Cardiac muscle cell (in vitro differentiated cells and primary cell): ENCODE measurements around the gene CCDC157. TPM values are rescaled to one million over a fixed set of nuclear protein-coding genes. Genes with fewer than 3 reads are reported as not detected.

Experiments used
- DNase-seq, 2 donors: peaks; one replicate each; pipeline versions ENCODE4 v3.0.0 to v3.0.0-alpha.2; 2010 to 2017; ENCODE audit warnings: low read depth in 1 of 2, low spot score in 1 of 2
- H3K27ac ChIP-seq: fragments of 200-600 bp; sonication (generic); 2 replicates; pipeline ENCODE4 v1.5.1; 2016
- H3K27me3 ChIP-seq: fragments of 200-600 bp; sonication (generic); 2 replicates; pipeline ENCODE4 v1.6.0; 2016; ENCODE audit warnings: control low read depth
- H3K36me3 ChIP-seq: fragments of 200-600 bp; sonication (generic); 2 replicates; pipeline ENCODE4 v1.5.1; 2016; ENCODE audit warnings: control low read depth
- H3K4me1 ChIP-seq: fragments of 200-600 bp; sonication (generic); 2 replicates; pipeline ENCODE4 v1.8.1; 2017; ENCODE audit warnings: low read depth, mild to moderate bottlenecking, mixed run types
- H3K4me3 ChIP-seq: fragments of 200-600 bp; sonication (generic); 2 replicates; pipeline ENCODE4 v1.5.1; 2016; ENCODE audit warnings: mild to moderate bottlenecking
- H3K9me3 ChIP-seq: fragments of 200-600 bp; sonication (generic); 2 replicates; pipeline ENCODE4 v1.5.1; 2017; ENCODE audit warnings: low read depth, mild to moderate bottlenecking, control low read depth
- CTCF ChIP-seq: IDR thresholded peaks from 2 replicates; pipeline ENCODE4 v1.5.1; 2012; ENCODE audit warnings: low read depth, mild to moderate bottlenecking, low read length
- polyA plus RNA-seq: library from polyadenylated mRNA; unstranded; fragments of >200 nt; fragmentation: Nextera tagmentation; extraction: Ambion mirVana; gene quantifications from 2 replicates; pipeline ENCODE4 v1.2.1, GENCODE V29; 2016
- total RNA-seq: library from RNA; depleted of rRNA; stranded (reverse); fragments of >200 nt; gene quantifications from 2 replicates; pipeline ENCODE4 v1.2.3, GENCODE V29; 2016

Gene CCDC157
- total RNA-seq (8.7 and 12.9 TPM in 2 replicates), polyA plus RNA-seq (5.0 and 7.1 TPM in 2 replicates)

GRCh38 chr22:30356449-30357235 lies at the start of gene CCDC157, which contains the start of gene SF3A1:
TSS of gene CCDC157 (plus strand) at chr22:30357007. CDS start at chr22:30366001, 8,994 bp downstream.
TSS of gene SF3A1 (minus strand) at chr22:30356894. CDS start at chr22:30356792, 102 bp downstream.
- TF ChIP-seq CTCF, result no peak
- peak within 1 kb of the TSS; percentile 98 for H3K27ac ChIP-seq
- peak; percentile 92 to 96 for DNase-seq
- peaks cover 3% of the 10 kb centered on the region for H3K4me1 ChIP-seq
- peaks cover 8% of the 10 kb centered on the region for H3K36me3 ChIP-seq
- H3K9me3 ChIP-seq, result no peaks in the 10 kb centered on the region
- H3K27me3 ChIP-seq, result no peaks in the 10 kb centered on the region
- peak within 1 kb of the TSS; percentile 70 for H3K4me3 ChIP-seq

GRCh38 chr22:30307041-30307574 lies 49.7 kb upstream of the CCDC157 start:
- TF ChIP-seq CTCF, result no peak

GRCh38 chr22:30308093-30308492 lies 48.7 kb upstream of the CCDC157 start:
- TF ChIP-seq CTCF, result no peak
- peaks cover 7% of the 10 kb centered on the region for H3K4me1 ChIP-seq
- no peaks in the 10 kb centered on the region for H3K36me3 ChIP-seq
- no peak overlapping the region for H3K4me3 ChIP-seq
- no peak for DNase-seq
- H3K9me3 ChIP-seq, result no peaks in the 10 kb centered on the region
- H3K27me3 ChIP-seq, result no peaks in the 10 kb centered on the region
- H3K27ac ChIP-seq, result no peak overlapping the region

More at GRCh38 chr22:30307041-30307574, 49.7 kb upstream of the CCDC157 start:
- no peak overlapping the region for H3K27ac ChIP-seq
- peaks cover 7% of the 10 kb centered on the region for H3K4me1 ChIP-seq
- H3K9me3 ChIP-seq, result no peaks in the 10 kb centered on the region
- no peaks in the 10 kb centered on the region for H3K27me3 ChIP-seq
- H3K4me3 ChIP-seq, result no peak overlapping the region
- H3K36me3 ChIP-seq, result no peaks in the 10 kb centered on the region
- no peak for DNase-seq

GRCh38 chr22:30308518-30309230 lies 48.1 kb upstream of the CCDC157 start:
- H3K4me3 ChIP-seq, result no peak overlapping the region
- H3K9me3 ChIP-seq, result no peaks in the 10 kb centered on the region
- no peaks in the 10 kb centered on the region for H3K36me3 ChIP-seq
- no peak for DNase-seq
- peaks cover 7% of the 10 kb centered on the region for H3K4me1 ChIP-seq
- no peak overlapping the region for H3K27ac ChIP-seq
- H3K27me3 ChIP-seq, result no peaks in the 10 kb centered on the region
- TF ChIP-seq CTCF, result no peak

GRCh38 chr22:30309951-30310741 lies 46.7 kb upstream of the CCDC157 start:
- Histone ChIP-seq H3K27ac (no peak overlapping the region), H3K4me3 (no peak overlapping the region)

More at GRCh38 chr22:30309951-30310741, 46.7 kb upstream of the CCDC157 start:
- DNase-seq, result peak in 1 of 2 donors; percentile 63
- TF ChIP-seq CTCF, result no peak
- no peaks in the 10 kb centered on the region for H3K9me3 ChIP-seq
- H3K4me1 ChIP-seq, result peaks cover 7% of the 10 kb centered on the region
- no peaks in the 10 kb centered on the region for H3K27me3 ChIP-seq
- no peaks in the 10 kb centered on the region for H3K36me3 ChIP-seq
